ENCODE results near the gene NCOA6.

Gene NCOA6

GRCh38 chr20:34680586-34681175 is 144.8 kb downstream of the NCOA6 start:
- peaks cover 0 to 13% (median 3%) of the 10 kb centered on the region in 4 donors for H3K4me1 ChIP-seq
- intact Hi-C loops (cut with DNase I; ENCODE audit: low total_unique reads) = no loop called here
- H3K27ac ChIP-seq = no peak overlapping the region
- H3K27me3 ChIP-seq = no peaks in the 10 kb centered on the region
- DNase-seq = no peak
- no peaks in the 10 kb centered on the region for H3K9me3 ChIP-seq
- H3K4me3 ChIP-seq = no peak overlapping the region
- no peak for TF ChIP-seq CTCF (IDR thresholded peaks at IDR 0.05)
- H3K36me3 ChIP-seq = no peaks in the 10 kb centered on the region

GRCh38 chr20:34676642-34677373 is 148.6 kb downstream of the NCOA6 start, which contains the start of gene PIGU:
Gene PIGU (minus strand): TSS chr20:34677092. CDS start chr20:34677085, 7 bp downstream.
- Histone ChIP-seq H3K9me3 (no peaks in the 10 kb centered on the region), H3K27me3 (no peaks in the 10 kb centered on the region), H3K36me3 (no peaks in the 10 kb centered on the region), H3K4me3 (peak within 1 kb of the TSS; percentile 91 to 95), H3K4me1 (peaks cover 0 to 13% (median 4%) of the 10 kb centered on the region in 4 donors), H3K27ac (peak within 1 kb of the TSS; percentile 69 to 82)
- peak; percentile 93 to 96 for DNase-seq
- peak; percentile 22 to 44 for TF ChIP-seq CTCF (IDR thresholded peaks at IDR 0.05)
- intact Hi-C loops (cut with DNase I; ENCODE audit: low total_unique reads) = no loop called here

- Histone ChIP-seq H3K36me3 (no peaks in the 10 kb centered on the region), H3K9me3 (no peaks in the 10 kb centered on the region), H3K27ac (peak overlapping the region; percentile 69 to 82), H3K4me1 (peaks cover 0 to 13% (median 4%) of the 10 kb centered on the region in 4 donors), H3K27me3 (no peaks in the 10 kb centered on the region), H3K4me3 (peak overlapping the region; percentile 91 to 95)
- DNase-seq = no peak
- intact Hi-C loops (cut with DNase I; ENCODE audit: low total_unique reads) = no loop called here
- no peak for TF ChIP-seq CTCF (IDR thresholded peaks at IDR 0.05)
Observed at GRCh38 chr20:34675993-34676641, 149.3 kb downstream of the NCOA6 start.

- Histone ChIP-seq H3K27ac (no peak overlapping the region), H3K36me3 (no peaks in the 10 kb centered on the region), H3K9me3 (no peaks in the 10 kb centered on the region), H3K4me3 (no peak overlapping the region), H3K4me1 (peaks cover 0 to 13% (median 4%) of the 10 kb centered on the region in 4 donors), H3K27me3 (no peaks in the 10 kb centered on the region)
- DNase-seq = no peak
- intact Hi-C loops (cut with DNase I; ENCODE audit: low total_unique reads) = no loop called here
- TF ChIP-seq CTCF (IDR thresholded peaks at IDR 0.05) = no peak
Observed at GRCh38 chr20:34675561-34675960, 149.9 kb downstream of the NCOA6 start.

- no peak for TF ChIP-seq CTCF (IDR thresholded peaks at IDR 0.05)
- intact Hi-C loops (cut with DNase I; ENCODE audit: low total_unique reads) = loop anchor here (5.0 kb wide), 1 partner anchor 91 kb away; no protein-coding TSS in a partner anchor
Observed at GRCh38 chr20:34673412-34673811, 152.0 kb downstream of the NCOA6 start.

More at GRCh38 chr20:34673412-34673811, 152.0 kb downstream of the NCOA6 start:
- H3K36me3 ChIP-seq = no peaks in the 10 kb centered on the region
- H3K4me1 ChIP-seq = peaks cover 0 to 13% (median 4%) of the 10 kb centered on the region in 4 donors
- H3K9me3 ChIP-seq = no peaks in the 10 kb centered on the region
- no peak overlapping the region for H3K27ac ChIP-seq
- DNase-seq = no peak
- no peak overlapping the region for H3K4me3 ChIP-seq
- H3K27me3 ChIP-seq = no peaks in the 10 kb centered on the region
